Epithelial cell of proximal tubule (primary cell): Measurements from ENCODE around the gene ANP32E. TPM values are rescaled to one million over a fixed set of nuclear protein-coding genes. Genes with fewer than 3 reads are reported as not detected.
"Not testable (repeated sequence)": the region's sequence is repeated elsewhere in the genome, so short reads cannot be mapped to it uniquely, and the experiment has no call there.

ENCODE experiments used
- DNase-seq: peaks from one replicate; pipeline ENCODE4 v3.0.0-alpha.2; 2011; ENCODE audit warnings: low read depth
- H3K4me3 ChIP-seq: 2 replicates; pipeline ENCODE4 v1.5.1; 2011; ENCODE audit warnings: low read depth, mild to moderate bottlenecking, low read length
- CTCF ChIP-seq: conservative IDR thresholded peaks from 2 replicates; pipeline ENCODE4 v1.5.1; 2012; ENCODE audit warnings: low read depth, mild to moderate bottlenecking, low read length
- total RNA-seq: library from RNA; depleted of rRNA; stranded (reverse); fragments of >200 nt; gene quantifications from 2 replicates; pipeline ENCODE4 v1.2.3, GENCODE V29; 2015

ANP32E gene
- total RNA-seq, 1 donor from 2014 or later: 42.2 TPM

GRCh38 chr1:150186789-150187559, 48.9 kb downstream of the ANP32E start:
- DNase-seq: no peak
- peak overlapping the region; percentile 23 for H3K4me3 ChIP-seq
- peak; percentile 53 for TF ChIP-seq CTCF

- not testable (repeated sequence) for H3K4me3 ChIP-seq, DNase-seq
Measured at GRCh38 chr1:150186438-150186788, 49.5 kb downstream of the ANP32E start.

GRCh38 chr1:150185481-150185880, 50.4 kb downstream of the ANP32E start:
- H3K4me3 ChIP-seq: no peak overlapping the region
- DNase-seq: no peak
- no peak for TF ChIP-seq CTCF

GRCh38 chr1:150183061-150183460, 52.9 kb downstream of the ANP32E start:
- TF ChIP-seq CTCF: no peak
- H3K4me3 ChIP-seq: no peak overlapping the region
- DNase-seq: no peak

GRCh38 chr1:150182247-150182646, 53.7 kb downstream of the ANP32E start:
- no peak for TF ChIP-seq CTCF
- no peak for DNase-seq
- H3K4me3 ChIP-seq: no peak overlapping the region

- no peak overlapping the region for H3K4me3 ChIP-seq
- TF ChIP-seq CTCF: no peak
- no peak for DNase-seq
Measured at GRCh38 chr1:150180474-150180873, 55.4 kb downstream of the ANP32E start.

- no peak overlapping the region for H3K4me3 ChIP-seq
- TF ChIP-seq CTCF: no peak
- no peak for DNase-seq
Measured at GRCh38 chr1:150179867-150180266, 56.0 kb downstream of the ANP32E start.
